Right ventricle myocardium inferior (tissue), 1 donor: ENCODE measurements around the gene SGMS2. TPM values are rescaled to one million over a fixed set of nuclear protein-coding genes. Genes with fewer than 3 reads are reported as not detected.

Source experiments
- ATAC-seq: fragments of 200-7000 bp; cut with Tn5 transposase; one replicate; pipeline ENCODE4 v1.9.1; 2020; ENCODE audit warnings: mild to moderate bottlenecking, moderate library complexity
- DNase-seq: peaks from one replicate; pipeline ENCODE4 v3.0.0; 2021; ENCODE audit errors: missing footprints
- intact Hi-C: fragments of 100-400 bp; cut with DNase I; formaldehyde crosslinking; loops from one replicate; pipeline ENCODE4 v1.11.0; 2022
- total RNA-seq: library from RNA; stranded (reverse); fragmentation: NEBNext Ultra II Directional; extraction: Animal tissue kit (Norgen Biotek cat#: 25700); gene quantifications from one replicate; pipeline ENCODE4 v1.2.1, GENCODE V29; 2021
- donor health status: DM: no; HTN: yes; CAD: no; lungs with severe emphysema.

The SGMS2 gene
- total RNA-seq, 1 donor from 2014 or later, result 23.2 TPM

DNA sequence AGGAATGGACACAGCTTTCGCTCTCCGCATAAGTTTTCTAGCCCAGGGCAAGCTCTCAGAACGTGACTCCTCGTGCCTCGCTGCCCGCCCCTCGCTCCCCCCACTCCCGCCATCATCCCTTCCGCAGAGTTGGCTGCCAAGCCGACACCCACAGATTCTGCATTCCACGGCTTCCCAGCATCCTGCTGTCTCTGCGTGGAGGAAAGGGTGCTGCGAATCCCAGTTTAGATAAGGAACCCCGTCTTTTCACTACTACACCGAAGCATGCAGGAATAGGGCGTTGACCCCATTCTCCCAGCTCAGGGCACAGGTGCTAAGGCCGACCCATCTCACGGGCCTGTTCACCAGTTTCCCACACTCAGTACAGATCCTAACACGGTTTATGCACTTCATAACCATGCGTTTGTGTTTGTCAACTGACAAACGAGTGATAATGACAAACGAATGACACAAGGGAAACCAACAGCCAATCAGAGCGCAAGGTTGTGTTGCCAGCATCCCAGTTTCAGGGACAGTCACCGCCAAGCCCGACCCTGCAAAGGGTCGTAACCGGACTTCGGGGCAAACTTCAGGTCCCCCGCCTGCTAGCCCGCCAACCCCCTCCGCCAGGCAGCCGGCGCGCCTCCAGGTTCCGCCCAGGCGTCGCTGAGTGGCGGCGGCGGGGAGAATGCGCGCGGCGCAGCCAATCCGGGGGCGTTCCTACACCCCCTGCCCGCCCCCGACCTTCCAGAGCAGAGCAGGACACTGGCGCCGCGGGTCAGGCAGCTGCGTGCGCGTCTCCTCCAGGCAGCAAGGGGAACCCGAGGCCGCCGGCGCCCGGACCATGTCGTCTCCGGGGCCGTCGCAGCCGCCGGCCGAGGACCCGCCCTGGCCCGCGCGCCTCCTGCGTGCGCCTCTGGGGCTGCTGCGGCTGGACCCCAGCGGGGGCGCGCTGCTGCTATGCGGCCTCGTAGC is 106.4 kb downstream of the SGMS2 start, which contains the start of gene CYP2U1:
Gene CYP2U1, plus strand, starts transcription at position 729 of the 954 bp plus-strand sequence. Its CDS starts 95 bp downstream, at position 824.
- intact Hi-C loops, result loop anchor here (2.0 kb wide), 1 partner anchor 58 kb away; the partner anchor contains the start of gene HADH
- ATAC-seq, result peak; percentile 99
- DNase-seq, result peak; percentile 96

- DNase-seq, result no peak
- no peak for ATAC-seq
- intact Hi-C loops, result loop anchor here (2.0 kb wide), 1 partner anchor 57 kb away; the partner anchor contains the start of gene HADH
Observed at GRCh38 chr4:107931775-107932321, 107.1 kb downstream of the SGMS2 start.

DNA sequence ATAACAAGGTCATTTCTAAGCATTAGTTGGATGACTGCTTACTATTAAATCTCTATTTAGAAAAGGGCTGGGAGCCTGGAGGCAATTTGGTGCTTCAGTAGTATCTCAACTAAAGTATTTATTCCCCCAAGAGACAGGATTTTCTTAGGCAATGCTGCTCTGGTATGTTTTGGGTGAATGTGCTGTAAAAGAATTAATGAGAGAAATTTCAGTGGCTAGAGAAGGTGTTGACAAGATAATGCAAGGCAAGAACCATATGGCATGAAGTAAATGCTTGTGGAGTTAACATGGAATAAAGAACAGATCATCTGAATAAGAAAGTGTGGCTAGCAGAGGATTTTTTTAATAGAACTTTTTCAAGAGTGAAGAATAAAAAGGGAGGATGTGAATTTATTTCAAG is 110.5 kb downstream of the SGMS2 start:
- ATAC-seq (no peak), DNase-seq (no peak)
- intact Hi-C loops, result no loop called here

- no peak for ATAC-seq
- no peak for DNase-seq
- intact Hi-C loops, result no loop called here
Observed at GRCh38 chr4:107937040-107937439, 112.3 kb downstream of the SGMS2 start.

- no peak for DNase-seq
- intact Hi-C loops, result no loop called here
- no peak for ATAC-seq
Observed at GRCh38 chr4:107939307-107939706, 114.6 kb downstream of the SGMS2 start.

GRCh38 chr4:107945809-107946208 is 121.1 kb downstream of the SGMS2 start:
- intact Hi-C loops, result no loop called here
- no peak for ATAC-seq
- no peak for DNase-seq

GRCh38 chr4:107950746-107951540 is 126.2 kb downstream of the SGMS2 start:
- DNase-seq (no peak), ATAC-seq (no peak)
- intact Hi-C loops, result no loop called here

DNA sequence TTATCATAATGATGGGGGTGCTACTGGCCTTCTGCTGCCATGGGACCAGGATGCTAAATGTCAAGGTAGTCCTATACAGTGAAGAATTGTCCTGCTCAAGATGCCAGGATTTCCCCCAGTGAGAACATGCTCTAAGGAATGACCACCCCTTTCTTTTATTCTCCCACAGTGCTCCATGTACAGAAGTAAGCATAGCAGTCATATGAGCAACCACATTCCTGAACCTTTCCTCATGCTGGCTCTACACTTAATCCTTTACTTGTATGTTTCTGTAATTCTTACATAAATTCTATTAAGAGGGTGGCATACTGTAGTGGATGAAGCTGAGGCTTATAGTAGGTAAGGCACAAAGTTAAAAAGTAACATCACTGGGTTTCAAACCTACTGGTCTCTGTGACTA is 126.8 kb downstream of the SGMS2 start:
- no peak for ATAC-seq

DNA sequence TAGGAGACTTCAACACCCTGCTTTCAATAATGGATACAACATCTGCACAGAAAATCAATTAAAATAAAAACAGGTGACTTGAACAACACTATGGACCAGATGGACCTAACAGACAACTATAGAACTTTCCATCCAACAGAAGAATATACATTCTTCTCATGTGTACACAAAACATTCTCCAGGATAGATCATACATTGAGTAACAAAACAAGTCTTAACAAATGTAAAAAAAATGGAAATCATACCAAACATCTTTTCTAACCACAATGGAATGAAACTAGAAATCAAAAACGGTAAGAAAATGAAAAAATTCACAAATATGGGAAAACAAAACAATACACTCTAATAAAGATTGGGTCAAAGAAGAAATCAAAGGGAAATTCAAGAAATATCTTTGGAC is 131.3 kb downstream of the SGMS2 start:
- DNase-seq (no peak), ATAC-seq (no peak)
- intact Hi-C loops, result no loop called here

More for the DNA sequence above, 126.8 kb downstream of the SGMS2 start:
- intact Hi-C loops, result no loop called here
- DNase-seq, result no peak

Other genes with a start within 250 kb of the SGMS2 start
- gene PAPSS1, start 104.7 kb upstream of the SGMS2 start, total RNA-seq, result 10.0 TPM
- 7.1 TPM for gene CYP2U1, start 106.6 kb downstream of the SGMS2 start, total RNA-seq
- gene HADH, start 165.0 kb downstream of the SGMS2 start, total RNA-seq, result 260 TPM